ENCODE results near the gene MPEG1.

Gene MPEG1

DNA sequence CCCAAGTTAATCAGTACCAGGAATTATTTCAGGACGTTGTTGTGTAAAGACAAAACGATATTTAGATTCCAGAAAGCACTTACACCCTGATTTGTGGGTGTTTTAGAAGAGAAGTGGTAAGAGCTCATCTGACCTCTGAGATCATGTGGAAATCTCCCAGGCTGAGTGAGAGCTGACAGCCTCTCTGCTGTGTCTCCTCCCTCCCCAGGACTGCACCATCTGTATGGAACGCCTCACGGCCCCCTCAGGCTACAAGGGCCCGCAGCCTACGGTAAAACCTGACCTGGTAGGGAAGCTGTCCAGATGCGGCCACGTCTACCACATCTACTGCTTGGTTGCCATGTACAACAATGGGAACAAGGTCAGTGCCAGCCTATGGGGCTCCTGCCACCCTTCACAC is 20.8 kb downstream of the MPEG1 start:
- TF ChIP-seq ZNF8 (CRISPR knock-in tag; IDR thresholded peaks at IDR 0.05), result no peak
- TF ChIP-seq PPARA (CRISPR knock-in tag; IDR thresholded peaks at IDR 0.05; ENCODE audit: borderline replicate concordance), result no peak
- no peak for TF ChIP-seq GLIS3 (CRISPR knock-in tag; IDR thresholded peaks at IDR 0.05)
- no peak for TF ChIP-seq CSDC2 (CRISPR knock-in tag; IDR thresholded peaks at IDR 0.05)
- no peak for TF ChIP-seq BACH2 (CRISPR knock-in tag; IDR thresholded peaks at IDR 0.05; ENCODE audit: borderline replicate concordance)
- TF ChIP-seq, protein P1, sequence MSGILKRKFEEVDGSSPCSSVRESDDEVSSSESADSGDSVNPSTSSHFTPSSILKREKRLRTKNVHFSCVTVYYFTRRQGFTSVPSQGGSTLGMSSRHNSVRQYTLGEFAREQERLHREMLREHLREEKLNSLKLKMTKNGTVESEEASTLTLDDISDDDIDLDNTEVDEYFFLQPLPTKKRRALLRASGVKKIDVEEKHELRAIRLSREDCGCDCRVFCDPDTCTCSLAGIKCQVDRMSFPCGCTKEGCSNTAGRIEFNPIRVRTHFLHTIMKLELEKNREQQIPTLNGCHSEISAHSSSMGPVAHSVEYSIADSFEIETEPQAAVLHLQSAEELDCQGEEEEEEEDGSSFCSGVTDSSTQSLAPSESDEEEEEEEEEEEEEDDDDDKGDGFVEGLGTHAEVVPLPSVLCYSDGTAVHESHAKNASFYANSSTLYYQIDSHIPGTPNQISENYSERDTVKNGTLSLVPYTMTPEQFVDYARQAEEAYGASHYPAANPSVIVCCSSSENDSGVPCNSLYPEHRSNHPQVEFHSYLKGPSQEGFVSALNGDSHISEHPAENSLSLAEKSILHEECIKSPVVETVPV (CRISPR knock-in tag; IDR thresholded peaks at IDR 0.05), result no peak
- TF ChIP-seq ZNF565 (CRISPR knock-in tag; conservative IDR thresholded peaks at IDR 0.05; ENCODE audit: low read depth), result no peak
- TF ChIP-seq TOX (CRISPR knock-in tag; IDR thresholded peaks at IDR 0.05; ENCODE audit: borderline replicate concordance), result no peak
- TF ChIP-seq, protein P2, sequence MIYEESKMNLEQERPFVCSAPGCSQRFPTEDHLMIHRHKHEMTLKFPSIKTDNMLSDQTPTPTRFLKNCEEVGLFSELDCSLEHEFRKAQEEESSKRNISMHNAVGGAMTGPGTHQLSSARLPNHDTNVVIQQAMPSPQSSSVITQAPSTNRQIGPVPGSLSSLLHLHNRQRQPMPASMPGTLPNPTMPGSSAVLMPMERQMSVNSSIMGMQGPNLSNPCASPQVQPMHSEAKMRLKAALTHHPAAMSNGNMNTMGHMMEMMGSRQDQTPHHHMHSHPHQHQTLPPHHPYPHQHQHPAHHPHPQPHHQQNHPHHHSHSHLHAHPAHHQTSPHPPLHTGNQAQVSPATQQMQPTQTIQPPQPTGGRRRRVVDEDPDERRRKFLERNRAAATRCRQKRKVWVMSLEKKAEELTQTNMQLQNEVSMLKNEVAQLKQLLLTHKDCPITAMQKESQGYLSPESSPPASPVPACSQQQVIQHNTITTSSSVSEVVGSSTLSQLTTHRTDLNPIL (CRISPR knock-in tag; IDR thresholded peaks at IDR 0.05; ENCODE audit: low read depth), result no peak
- no peak for TF ChIP-seq SNAI2 (CRISPR knock-in tag; IDR thresholded peaks at IDR 0.05)
- no peak for TF ChIP-seq ZC3H10 (CRISPR knock-in tag; IDR thresholded peaks at IDR 0.05)
- no peak for ATAC-seq

DNA sequence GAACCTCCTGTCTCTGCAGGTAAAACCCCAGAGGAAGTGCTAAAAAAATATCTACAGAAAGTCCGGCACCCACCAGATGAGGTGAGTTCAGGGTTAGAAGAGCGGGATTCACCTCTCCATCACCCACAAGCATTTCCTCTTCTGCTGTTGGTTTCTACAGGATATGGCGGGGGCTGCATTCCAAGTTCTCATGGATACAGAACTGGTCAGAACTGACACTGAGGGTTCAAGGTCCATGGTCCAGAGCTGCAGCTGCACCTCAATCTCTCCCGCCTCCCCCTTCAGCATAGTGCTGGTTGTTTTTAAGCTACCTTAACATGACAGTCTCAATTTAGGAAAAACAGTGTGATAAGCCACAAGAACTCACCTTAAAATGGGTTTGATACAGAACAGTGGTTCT is 21.6 kb downstream of the MPEG1 start:
- TF ChIP-seq SNAI2 (CRISPR knock-in tag; IDR thresholded peaks at IDR 0.05), result no peak
- no peak for TF ChIP-seq ZNF565 (CRISPR knock-in tag; conservative IDR thresholded peaks at IDR 0.05; ENCODE audit: low read depth)
- TF ChIP-seq, protein P3, sequence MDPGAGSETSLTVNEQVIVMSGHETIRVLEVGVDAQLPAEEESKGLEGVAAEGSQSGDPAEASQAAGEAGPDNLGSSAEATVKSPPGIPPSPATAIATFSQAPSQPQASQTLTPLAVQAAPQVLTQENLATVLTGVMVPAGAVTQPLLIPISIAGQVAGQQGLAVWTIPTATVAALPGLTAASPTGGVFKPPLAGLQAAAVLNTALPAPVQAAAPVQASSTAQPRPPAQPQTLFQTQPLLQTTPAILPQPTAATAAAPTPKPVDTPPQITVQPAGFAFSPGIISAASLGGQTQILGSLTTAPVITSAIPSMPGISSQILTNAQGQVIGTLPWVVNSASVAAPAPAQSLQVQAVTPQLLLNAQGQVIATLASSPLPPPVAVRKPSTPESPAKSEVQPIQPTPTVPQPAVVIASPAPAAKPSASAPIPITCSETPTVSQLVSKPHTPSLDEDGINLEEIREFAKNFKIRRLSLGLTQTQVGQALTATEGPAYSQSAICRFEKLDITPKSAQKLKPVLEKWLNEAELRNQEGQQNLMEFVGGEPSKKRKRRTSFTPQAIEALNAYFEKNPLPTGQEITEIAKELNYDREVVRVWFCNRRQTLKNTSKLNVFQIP (CRISPR knock-in tag; IDR thresholded peaks at IDR 0.05; ENCODE audit: borderline replicate concordance, low read depth), result no peak
- TF ChIP-seq, protein P4, sequence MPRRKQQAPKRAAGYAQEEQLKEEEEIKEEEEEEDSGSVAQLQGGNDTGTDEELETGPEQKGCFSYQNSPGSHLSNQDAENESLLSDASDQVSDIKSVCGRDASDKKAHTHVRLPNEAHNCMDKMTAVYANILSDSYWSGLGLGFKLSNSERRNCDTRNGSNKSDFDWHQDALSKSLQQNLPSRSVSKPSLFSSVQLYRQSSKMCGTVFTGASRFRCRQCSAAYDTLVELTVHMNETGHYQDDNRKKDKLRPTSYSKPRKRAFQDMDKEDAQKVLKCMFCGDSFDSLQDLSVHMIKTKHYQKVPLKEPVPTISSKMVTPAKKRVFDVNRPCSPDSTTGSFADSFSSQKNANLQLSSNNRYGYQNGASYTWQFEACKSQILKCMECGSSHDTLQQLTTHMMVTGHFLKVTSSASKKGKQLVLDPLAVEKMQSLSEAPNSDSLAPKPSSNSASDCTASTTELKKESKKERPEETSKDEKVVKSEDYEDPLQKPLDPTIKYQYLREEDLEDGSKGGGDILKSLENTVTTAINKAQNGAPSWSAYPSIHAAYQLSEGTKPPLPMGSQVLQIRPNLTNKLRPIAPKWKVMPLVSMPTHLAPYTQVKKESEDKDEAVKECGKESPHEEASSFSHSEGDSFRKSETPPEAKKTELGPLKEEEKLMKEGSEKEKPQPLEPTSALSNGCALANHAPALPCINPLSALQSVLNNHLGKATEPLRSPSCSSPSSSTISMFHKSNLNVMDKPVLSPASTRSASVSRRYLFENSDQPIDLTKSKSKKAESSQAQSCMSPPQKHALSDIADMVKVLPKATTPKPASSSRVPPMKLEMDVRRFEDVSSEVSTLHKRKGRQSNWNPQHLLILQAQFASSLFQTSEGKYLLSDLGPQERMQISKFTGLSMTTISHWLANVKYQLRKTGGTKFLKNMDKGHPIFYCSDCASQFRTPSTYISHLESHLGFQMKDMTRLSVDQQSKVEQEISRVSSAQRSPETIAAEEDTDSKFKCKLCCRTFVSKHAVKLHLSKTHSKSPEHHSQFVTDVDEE (CRISPR knock-in tag; IDR thresholded peaks at IDR 0.05), result no peak
- no peak for TF ChIP-seq CSDC2 (CRISPR knock-in tag; IDR thresholded peaks at IDR 0.05)
- TF ChIP-seq, protein P1 (CRISPR knock-in tag; IDR thresholded peaks at IDR 0.05), result no peak
- no peak for TF ChIP-seq ARNTL (CRISPR knock-in tag; IDR thresholded peaks at IDR 0.05; ENCODE audit: borderline replicate concordance, low read depth)
- no peak for ATAC-seq

DNA sequence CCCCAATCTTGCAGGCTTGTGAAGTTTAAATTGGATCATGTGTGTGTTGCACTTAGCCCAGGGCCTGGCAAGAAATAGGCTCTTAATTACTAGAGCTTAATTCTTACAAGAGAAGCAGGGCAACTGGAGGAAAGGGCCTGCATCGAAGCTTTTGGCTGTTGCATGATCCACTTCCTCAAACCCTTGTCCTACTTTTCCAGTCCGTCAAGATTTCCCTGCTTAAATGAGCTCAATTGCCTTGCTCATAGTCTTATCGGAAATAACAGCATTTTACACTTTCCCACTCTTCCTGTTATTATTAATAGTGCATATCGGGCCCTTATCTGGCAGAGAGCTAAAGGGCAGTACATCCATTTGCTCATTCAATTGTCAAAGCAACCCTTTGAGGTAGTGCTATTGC is 22.7 kb downstream of the MPEG1 start:
- TF ChIP-seq GLIS3 (CRISPR knock-in tag; IDR thresholded peaks at IDR 0.05) (no peak), RARB (CRISPR knock-in tag; IDR thresholded peaks at IDR 0.05) (no peak), ESRRG (CRISPR knock-in tag; IDR thresholded peaks at IDR 0.05) (no peak), ZC3H10 (CRISPR knock-in tag; IDR thresholded peaks at IDR 0.05) (no peak), TOX (CRISPR knock-in tag; IDR thresholded peaks at IDR 0.05; ENCODE audit: borderline replicate concordance) (no peak), PPARA (CRISPR knock-in tag; IDR thresholded peaks at IDR 0.05; ENCODE audit: borderline replicate concordance) (no peak)
- ATAC-seq, result no peak

DNA sequence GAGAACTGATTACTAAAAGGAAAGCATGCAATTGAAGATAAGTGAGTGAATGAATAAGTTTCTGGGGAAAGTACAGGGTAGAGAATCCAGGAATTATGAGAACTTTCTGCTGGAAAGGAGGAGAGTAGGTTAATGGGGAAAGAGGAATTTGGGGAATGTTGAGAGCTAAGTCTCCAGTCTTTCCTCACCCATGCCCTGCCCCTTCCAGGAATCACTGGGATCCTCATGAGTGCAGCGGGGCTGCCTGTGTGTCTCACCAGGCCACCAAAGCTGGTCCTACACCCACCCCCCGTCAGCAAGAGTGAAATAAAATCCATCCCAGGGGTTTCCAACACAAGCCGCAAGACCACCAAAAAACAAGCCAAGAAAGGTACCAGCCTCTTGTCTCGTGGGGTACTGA is 23.8 kb downstream of the MPEG1 start:
- no peak for ATAC-seq
- TF ChIP-seq, protein P5, sequence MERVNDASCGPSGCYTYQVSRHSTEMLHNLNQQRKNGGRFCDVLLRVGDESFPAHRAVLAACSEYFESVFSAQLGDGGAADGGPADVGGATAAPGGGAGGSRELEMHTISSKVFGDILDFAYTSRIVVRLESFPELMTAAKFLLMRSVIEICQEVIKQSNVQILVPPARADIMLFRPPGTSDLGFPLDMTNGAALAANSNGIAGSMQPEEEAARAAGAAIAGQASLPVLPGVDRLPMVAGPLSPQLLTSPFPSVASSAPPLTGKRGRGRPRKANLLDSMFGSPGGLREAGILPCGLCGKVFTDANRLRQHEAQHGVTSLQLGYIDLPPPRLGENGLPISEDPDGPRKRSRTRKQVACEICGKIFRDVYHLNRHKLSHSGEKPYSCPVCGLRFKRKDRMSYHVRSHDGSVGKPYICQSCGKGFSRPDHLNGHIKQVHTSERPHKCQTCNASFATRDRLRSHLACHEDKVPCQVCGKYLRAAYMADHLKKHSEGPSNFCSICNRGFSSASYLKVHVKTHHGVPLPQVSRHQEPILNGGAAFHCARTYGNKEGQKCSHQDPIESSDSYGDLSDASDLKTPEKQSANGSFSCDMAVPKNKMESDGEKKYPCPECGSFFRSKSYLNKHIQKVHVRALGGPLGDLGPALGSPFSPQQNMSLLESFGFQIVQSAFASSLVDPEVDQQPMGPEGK (CRISPR knock-in tag; IDR thresholded peaks at IDR 0.05; ENCODE audit: borderline replicate concordance), result no peak
- TF ChIP-seq, protein P2 (CRISPR knock-in tag; IDR thresholded peaks at IDR 0.05; ENCODE audit: low read depth), result no peak
- no peak for TF ChIP-seq OSR1 (CRISPR knock-in tag; IDR thresholded peaks at IDR 0.05)
- TF ChIP-seq, protein P3 (CRISPR knock-in tag; IDR thresholded peaks at IDR 0.05; ENCODE audit: borderline replicate concordance, low read depth), result no peak
- no peak for TF ChIP-seq ZNF565 (CRISPR knock-in tag; conservative IDR thresholded peaks at IDR 0.05; ENCODE audit: low read depth)
- no peak for TF ChIP-seq ESRRG (CRISPR knock-in tag; IDR thresholded peaks at IDR 0.05)
- TF ChIP-seq ZNF8 (CRISPR knock-in tag; IDR thresholded peaks at IDR 0.05), result no peak
- TF ChIP-seq SNAI2 (CRISPR knock-in tag; IDR thresholded peaks at IDR 0.05), result no peak
- TF ChIP-seq GLIS3 (CRISPR knock-in tag; IDR thresholded peaks at IDR 0.05), result no peak
- no peak for TF ChIP-seq PPARA (CRISPR knock-in tag; IDR thresholded peaks at IDR 0.05; ENCODE audit: borderline replicate concordance)
- no peak for TF ChIP-seq ZNF70 (CRISPR knock-in tag; IDR thresholded peaks at IDR 0.05)
- TF ChIP-seq ZFP3 (CRISPR knock-in tag; IDR thresholded peaks at IDR 0.05), result no peak

All from SK-N-SH treated with all-trans-retinoic acid at 6 μM for 48 hours (cell line).